Mesenteric fat pad (tissue), 1 donor: ENCODE data around the gene TMPRSS15. TPM values are rescaled to one million over a fixed set of nuclear protein-coding genes. Genes with fewer than 3 reads are reported as not detected.

Experiments
- DNase-seq: peaks from one replicate; pipeline ENCODE4 v3.0.0-alpha.2; 2020; ENCODE audit warnings: low spot score
- total RNA-seq: library from RNA; stranded (reverse); fragmentation: NEBNext Ultra II Directional; extraction: Animal tissue kit (Norgen Biotek cat#: 25700); gene quantifications from one replicate; pipeline ENCODE4 v1.2.1, GENCODE V29; 2021
- donor health status: DM: yes; HTN: yes; CAD: no.

The TMPRSS15 gene
- total RNA-seq, 1 donor from 2014 or later: 0.45 TPM

DNA sequence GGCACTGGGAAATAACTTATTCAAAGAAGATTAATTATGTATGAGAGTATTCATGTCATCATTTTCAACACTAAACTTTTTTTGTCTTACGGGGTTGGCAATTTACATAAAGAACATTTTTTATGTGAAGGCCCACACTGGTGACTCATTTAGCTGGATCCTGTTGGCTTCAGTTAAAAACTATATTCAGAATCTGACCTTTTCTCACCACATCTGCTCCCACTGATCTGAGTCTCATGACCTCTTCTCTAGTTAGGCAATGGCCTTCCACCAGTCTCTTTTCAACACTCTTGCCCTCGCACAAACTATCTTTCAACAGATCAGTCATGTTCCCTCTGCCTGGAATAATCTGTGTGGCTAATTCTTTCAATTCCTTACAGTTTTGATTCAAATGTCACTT is 53.4 kb downstream of the TMPRSS15 start:
- no peak for DNase-seq

DNA sequence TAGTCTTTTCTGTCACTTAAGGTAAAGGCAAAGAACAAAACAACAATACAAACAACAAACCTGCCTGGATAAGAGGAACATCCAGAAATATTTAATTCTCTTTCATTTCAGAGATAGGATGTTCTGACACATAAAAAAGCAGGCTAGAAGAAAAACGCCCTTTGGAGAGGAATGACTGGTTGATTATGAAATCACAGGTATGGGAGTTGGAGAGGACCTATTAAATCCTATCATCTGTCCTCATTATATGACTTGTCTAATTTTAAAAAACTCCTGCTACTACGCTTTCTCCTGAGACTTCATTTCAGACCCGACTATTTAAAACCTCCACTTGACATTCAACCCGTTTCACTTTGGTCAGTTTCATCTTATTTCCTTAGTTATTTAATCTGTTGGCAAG is 54.1 kb downstream of the TMPRSS15 start:
- DNase-seq: no peak

DNA sequence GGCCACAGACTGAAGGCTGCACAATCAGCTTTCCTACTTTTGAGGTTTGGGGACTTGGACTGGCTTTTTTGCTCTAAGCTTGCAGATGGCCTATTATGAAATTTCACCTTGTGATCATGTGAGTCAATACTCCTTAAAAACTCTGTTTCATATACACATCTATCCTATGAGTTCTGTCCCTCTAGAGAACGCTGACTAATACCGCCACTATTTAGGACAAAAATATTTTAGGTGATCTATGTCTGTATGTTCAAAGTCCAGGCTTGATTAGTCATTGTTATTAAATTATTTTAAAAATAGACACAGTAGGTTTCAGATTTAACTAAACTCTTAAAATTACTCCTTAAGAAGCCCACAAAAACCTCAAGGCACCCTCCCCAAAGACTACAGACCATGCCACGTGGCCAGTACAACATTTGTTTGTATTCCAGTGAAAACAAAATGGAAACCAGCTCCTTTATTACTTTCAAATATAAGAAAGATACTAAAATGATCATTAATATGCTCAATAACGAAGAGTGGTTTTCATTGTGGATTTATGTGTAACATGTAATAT is 63.1 kb downstream of the TMPRSS15 start:
- DNase-seq: no peak

DNA sequence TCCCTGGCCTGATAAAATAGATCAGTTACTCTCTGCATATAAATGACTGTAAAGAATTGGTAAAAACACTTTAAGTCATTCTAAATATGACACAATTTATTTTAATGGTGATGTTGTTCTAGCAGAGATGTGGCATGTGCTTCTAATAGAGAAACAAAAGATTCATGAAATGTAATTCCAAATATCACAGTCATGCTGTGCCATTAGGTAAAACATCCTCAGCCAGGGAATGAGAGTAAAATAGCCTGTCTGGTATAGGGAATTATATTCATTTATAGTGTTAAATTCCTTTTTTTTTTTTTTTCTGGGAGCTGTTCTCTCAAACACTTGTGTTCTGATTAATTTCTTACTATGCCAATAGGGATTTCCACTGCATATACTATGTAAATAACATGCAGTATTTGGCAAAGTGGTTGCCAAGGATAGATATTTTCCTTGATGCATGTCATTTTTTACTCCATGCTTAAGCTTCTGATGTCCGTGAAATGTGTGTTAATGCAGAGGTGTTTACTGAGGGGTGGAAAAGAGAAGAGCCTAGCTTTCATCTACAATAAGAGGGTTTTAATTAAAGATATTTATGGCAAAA is 67.8 kb downstream of the TMPRSS15 start:
- no peak for DNase-seq

DNA sequence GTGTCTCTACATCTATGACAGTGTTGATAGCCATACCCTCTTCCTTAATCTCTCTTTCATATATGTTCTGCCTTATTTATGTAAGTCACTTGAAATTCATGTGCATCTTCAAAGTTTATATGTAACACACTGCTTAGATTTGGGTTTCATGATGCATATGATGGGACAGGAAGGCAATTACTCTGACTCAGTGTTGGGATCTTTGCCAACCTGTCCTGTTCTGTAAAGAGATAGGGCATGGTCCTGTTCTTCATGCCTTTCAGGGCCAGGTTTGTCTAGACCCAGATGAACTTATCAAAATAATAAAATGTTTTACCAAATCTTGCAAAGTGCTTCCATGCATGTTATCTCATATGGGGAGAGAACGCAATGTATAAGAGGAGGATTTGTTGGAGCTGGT is 69.5 kb downstream of the TMPRSS15 start:
- DNase-seq: no peak

DNA sequence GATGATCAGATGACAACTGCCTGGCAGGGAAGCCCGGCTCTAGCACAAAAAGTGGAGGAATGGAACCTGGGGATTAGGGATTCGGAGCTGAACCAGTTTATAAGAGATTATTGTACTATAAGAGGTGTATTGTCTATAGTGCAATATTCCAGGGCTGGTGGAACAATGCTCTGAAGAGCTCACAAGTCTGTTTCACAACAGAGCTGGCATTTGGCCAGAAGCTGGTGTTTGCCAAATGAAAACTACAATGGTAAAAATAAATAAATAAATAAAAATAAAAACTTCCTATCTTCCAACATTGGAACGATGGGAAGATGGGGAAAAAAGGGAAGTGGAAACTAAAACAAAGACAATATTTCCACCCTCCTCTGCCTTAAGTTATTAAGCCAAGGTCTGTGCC is 85.4 kb downstream of the TMPRSS15 start:
- DNase-seq: no peak

DNA sequence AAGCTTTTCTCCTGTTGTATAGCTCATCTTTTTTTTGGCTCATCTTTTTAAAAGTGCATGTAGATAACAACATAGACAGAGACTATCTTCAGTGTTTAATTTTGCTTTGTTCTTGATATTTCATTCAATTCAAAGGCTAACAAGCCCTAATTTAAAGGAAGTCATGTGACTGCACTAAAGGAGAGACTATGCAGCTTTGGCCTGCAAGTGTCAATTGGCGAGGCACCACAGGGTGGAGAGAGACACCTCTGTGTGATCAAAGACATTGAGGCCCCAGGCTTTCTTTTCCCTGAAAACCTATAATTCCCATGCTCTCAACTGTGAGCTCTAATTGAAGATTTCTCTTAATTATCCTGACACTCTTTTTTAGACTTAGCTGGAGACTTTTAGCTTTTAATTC is 105.4 kb downstream of the TMPRSS15 start:
- DNase-seq: no peak

DNA sequence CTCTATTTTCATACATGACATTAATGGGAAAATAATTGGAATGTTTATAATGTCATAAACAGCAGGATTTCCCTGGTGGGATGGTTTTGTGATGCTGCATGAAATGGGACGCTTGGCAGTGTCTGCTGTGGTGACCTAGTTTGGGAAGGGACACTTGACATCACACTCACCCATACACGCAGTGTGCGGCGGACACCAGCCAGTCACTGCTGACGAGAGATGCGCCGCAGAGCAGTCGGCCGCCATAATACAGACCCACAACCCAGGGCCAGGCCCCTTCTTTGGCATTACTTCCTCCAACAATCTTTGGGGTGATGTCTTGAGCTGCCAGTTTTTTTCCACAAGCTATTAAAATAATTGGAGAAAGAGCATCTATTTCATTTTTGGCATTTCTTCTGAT is 109.5 kb downstream of the TMPRSS15 start:
- no peak for DNase-seq

DNA sequence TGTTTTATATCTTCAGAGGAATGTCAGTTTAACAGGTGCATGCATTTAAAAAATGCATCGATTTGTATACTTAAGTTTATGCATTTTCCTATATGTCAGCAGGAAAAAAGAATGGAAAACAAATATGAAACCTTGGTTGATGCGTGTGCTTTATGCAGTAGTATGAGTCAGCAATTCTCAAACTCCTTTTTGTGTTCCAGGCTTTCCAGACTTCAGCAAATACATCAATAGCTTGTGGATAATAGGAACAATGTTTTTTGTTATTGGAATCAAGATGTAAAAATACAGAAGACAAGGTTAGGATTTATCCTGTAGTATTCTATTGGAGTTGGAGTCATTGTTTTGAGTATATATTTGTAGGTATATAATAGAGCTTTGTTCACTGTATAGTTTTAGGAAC is 113.7 kb downstream of the TMPRSS15 start:
- no peak for DNase-seq

DNA sequence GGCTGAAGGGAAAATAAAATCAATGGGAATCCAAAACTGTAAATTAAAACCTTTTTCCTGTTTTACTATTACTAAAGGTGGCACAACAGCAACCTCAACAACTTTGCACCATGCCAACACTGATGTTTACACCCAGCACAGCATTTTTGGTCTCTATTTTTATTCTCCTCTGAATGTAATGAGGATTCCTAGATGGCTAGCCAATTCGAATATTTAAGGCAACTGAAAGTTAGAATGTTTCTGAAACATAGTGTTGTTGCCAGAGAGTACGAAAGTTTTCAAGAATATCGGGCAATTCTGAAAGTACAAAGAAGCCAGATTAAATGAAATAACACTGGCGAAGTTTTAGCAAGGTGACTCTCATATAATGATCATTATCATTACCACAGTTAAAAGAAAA is 118.2 kb downstream of the TMPRSS15 start:
- no peak for DNase-seq

DNA sequence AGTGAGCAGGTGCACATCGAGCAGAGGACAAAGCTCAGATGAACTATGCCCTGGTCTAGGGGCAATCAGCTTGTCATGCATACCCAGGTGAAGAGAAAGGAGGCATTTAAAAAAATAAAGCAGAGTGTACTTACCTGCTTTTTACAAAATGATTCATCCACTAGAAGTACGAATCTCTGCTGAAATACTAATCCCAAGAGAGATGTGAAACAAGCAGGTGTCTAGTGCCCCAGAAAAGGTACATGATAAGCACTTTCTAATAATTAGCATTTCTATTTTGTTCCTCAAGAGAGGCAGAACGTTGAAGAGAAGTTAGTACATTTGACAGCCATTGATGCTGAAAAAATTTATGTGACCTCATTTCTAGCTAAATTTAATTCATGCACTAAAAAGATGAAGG is 127.8 kb downstream of the TMPRSS15 start:
- DNase-seq: no peak

DNA sequence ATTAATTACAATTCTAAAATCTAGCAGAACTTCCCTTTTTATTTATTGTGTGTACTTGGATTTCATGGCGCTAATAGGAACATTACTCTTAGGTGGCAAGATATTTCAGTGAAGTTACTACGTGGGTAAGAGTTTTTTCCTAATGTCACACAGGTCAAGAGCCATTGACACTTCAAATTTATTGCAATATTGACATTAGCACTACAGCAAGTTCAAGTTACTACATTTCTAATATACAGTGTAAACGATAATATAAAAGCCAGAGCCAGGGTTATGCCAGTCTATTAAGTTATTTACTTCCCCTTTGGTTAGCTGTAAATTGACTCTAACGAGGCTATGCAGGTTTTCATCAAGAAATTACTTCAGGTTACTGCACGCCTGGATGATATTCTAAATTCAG is 129.2 kb downstream of the TMPRSS15 start:
- no peak for DNase-seq

DNA sequence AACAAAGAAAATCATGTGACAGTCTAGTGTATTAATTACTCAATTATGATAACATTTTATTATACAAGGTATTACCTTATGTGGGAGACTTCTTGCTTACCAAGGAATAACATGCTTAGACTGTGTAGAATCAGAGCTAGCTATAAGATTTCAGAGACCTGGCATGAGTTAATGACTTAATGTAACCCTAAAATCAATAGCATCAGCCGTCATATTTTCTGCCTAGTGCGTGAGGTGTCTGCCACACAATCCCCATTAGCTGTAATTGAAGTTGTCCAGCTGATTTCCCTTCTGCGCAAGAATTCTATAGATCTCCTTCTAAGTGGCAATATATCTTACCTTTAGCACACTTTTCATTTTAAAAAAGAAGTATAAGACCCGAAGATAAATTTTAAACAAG is 130.2 kb downstream of the TMPRSS15 start:
- DNase-seq: no peak

DNA sequence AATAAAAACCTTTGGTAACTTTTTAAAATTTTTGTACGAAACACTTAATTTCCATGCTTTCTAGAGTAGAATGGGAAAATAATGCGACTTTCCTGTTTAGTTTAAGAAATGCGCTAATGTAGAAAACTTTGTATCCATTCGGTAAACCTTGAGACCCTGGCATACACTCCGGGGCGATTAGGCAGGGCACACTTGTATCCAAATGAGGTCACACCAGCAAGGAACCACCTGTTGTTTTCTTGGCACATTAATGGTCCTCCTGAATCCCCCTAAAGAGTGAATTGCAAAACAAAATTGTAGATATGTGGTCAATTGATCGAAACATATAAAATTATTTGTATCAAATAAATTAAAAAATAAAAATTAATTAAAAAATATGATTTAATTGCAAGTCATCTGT is 133.7 kb downstream of the TMPRSS15 start:
- no peak for DNase-seq

DNA sequence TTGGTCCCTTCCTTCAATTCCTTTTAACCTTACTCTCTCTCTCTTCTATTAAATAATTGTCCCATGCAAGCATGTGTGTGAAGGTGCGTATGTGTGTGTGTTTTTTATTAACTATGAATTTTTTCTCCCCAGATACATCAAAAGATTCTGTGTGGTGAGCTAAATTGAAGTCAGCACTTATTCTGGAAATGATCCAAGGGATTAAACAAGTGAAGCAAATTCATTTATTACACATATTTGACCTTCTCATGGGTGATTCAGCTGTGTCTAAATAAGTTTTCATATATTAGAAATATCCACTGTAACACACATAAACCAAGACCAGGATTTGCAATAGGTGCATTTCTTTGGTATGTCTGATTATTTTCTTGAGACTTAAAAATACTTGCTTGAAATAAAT is 134.7 kb downstream of the TMPRSS15 start:
- no peak for DNase-seq

DNA sequence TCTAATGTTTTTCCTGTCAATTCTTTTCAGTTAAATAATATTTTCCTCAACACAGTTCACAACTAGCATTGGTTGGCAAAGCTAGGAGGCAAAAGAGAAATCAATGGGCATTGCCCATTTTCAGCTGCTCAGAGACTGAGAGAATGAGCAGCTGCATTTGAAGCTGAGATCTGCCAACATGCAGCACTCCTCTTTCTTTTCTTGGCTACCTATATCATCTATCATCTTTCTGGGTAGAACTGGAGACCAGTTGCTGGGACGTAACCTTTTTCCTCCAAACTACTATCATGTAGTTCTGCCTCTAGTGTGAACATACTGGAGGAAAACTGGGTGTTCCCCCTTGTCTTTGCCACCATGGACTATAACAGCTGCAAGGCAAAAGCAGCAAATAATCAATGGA is 136.1 kb downstream of the TMPRSS15 start:
- no peak for DNase-seq

DNA sequence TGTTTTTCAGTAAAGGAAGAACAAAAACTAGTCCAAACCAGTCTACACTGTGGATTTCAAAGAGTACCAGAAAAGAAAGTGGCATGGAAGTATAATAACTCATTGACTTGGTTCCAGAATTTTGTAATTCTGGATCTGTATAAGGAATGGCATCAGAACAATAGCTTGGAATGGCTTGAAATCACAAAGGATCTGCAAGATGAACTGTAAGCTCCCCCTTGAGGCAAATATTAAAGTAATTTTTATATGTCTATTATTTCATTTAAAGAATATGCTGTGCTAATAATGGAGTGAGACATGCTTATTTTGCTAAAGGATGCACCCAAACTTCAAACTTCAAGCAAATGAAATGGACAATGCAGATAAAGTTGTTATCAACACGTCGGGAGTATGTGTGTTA is 137.6 kb downstream of the TMPRSS15 start:
- no peak for DNase-seq

DNA sequence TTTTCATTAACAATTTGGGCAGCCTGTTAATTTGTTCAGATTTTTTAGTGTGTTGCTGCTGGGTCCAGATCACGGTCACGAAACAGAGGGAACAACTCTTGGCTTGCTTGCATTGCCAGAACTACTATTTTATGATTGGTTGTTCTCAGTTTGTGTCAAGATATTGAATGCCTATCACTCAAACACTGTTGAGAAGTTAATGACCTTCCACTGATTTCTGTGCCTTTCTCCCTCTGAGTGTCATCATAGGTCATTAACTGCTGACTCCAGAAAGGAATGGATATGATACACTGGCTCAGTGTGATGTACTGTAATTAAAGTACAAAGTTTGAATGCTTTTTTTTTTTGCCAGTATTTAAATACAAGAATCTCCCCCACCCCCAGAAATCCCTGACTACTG is 149.8 kb downstream of the TMPRSS15 start:
- no peak for DNase-seq

DNA sequence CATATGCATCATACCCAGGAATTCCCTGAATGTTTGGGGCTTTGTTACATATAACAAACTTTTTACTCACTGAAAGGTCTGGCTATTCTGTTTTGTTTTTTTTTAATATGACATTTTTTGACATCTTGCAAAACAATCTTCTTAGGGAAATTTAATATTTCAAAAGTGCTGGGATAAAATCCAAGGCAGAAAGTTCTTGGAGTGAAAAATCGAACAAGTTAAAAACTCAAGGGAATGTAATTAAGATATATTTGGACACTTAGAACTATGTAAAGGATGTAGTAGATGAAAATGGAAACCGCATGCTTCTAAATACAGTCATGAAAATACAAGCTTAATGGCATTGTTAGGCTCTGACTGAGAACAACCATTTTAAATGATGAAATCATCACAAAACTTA is 150.4 kb downstream of the TMPRSS15 start:
- DNase-seq: no peak

DNA sequence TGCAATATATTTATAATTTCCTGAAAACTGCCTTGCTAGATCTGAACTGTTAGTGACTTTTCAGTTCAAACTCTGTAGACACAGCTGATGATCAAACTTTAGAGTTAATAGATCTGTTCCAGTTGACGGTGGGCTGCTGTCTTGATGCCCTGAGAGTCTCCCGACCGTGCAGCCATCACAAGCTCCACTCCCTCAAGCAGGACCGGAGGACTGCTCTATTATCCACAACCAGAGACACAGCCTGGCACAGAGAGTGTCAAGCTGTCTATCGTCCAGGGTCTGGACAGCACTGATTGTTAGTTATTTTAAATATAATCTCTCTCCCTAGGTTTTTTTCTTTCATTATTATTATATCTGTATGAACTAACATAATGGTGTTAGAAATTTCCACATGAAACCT is 150.9 kb downstream of the TMPRSS15 start:
- no peak for DNase-seq

DNA sequence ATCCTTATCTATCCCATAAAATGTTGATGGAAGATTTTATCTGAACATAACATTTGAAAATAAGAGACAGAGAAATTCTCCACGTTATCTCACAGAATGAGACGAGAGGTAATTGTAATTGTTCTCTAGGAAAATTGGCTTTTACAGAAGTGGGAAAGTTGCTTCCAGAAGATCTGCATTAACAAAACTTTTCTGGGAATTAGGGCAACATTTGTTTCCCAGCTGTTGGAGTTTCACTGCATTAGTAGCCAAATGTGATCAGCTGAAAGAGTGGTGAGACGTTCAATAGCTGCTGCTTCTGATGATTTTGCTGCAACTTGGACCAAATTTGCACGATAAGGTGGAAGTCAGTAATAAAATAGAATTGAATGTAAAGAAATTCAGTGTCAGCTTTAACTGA is 151.3 kb downstream of the TMPRSS15 start:
- no peak for DNase-seq

DNA sequence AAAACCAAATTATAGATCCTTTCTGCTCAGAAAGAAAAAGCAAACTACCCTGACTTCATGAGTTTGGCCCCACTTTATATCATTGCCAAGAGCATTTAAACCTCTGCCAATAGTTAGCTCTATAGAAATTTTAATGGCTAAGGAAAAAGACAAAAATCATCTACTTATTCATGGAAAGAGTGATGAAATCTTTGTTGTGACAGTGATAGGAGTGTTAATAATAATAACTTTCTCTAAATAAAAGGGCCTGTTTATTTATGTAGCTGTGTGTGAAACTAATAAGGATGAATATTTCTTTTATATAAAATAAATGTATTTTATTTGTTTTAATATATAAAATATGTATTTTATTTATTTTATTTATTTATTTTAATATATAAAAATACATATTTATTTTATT is 152.5 kb downstream of the TMPRSS15 start:
- DNase-seq: no peak

DNA sequence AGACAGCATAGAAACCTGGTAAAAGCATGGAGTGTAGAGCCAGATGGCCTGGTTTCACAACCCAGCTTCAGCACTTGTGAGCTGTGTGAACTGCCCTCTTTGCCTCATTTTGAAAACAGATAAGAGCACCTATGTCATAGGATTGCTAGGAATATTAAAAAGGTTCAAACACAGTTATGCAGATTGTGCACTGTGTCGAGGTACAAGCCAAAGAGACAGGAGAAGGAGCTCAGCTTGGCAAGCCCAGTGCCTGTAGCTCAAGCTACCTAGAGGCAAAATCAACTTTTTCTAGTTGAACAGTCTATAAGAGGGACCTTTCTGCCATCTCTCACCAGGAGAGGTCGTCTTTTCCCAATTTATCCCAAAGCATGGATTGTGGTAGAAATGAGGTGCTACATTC is 153.9 kb downstream of the TMPRSS15 start:
- DNase-seq: no peak

DNA sequence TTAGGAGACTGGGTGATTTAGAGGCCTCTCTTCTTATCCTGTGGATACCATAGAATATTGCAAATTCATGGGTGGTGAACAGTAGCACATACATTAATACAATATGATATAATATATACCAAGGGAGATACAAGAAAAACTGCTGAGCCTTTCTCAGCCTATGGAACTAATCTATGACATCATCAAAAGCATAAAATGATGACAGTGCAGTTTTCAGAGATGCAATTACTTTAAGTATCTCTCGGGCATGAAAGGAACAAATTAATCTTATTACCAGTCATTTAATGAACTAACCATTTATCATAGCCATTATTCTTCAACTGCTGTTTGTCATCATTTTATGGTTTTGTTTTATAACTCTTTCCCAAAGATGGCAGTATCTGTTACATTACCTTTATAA is 155.4 kb downstream of the TMPRSS15 start:
- DNase-seq: no peak
